ENCODE data around the gene KCNK16.

KCNK16 gene

GRCh38 chr6:39322306-39322850 is at the start of gene KCNK16:
Gene KCNK16, minus strand, starts transcription at chr6:39322702. Its CDS starts 162 bp downstream, at chr6:39322540.
- no peak for DNase-seq (ENCODE audit: low read depth in 1 of 2, low spot score in 1 of 2)

GRCh38 chr6:39370390-39370789 is 47.9 kb upstream of the KCNK16 start:
- DNase-seq (ENCODE audit: low read depth in 1 of 2, low spot score in 1 of 2): no peak

DNA sequence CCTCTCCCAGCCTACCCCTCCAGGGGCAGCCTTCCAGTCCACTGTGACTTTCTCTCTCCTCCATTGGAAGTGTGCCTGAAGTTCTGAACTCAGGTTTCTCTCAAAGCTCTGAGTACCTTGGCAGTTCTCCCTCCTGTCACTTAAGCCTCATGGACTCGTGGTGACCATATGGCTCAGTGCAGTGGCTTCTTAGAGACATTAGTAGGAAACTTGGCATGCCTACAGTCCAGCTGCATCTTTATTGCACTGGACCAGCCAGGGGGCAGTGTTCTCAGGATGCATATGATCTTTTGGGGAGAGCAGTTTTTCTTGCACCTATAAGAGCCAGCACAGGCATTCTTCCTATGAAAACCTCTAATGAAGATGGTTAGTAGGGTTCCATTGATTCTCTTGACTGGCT is 47.5 kb upstream of the KCNK16 start:
- DNase-seq (ENCODE audit: low read depth in 1 of 2, low spot score in 1 of 2): no peak

DNA sequence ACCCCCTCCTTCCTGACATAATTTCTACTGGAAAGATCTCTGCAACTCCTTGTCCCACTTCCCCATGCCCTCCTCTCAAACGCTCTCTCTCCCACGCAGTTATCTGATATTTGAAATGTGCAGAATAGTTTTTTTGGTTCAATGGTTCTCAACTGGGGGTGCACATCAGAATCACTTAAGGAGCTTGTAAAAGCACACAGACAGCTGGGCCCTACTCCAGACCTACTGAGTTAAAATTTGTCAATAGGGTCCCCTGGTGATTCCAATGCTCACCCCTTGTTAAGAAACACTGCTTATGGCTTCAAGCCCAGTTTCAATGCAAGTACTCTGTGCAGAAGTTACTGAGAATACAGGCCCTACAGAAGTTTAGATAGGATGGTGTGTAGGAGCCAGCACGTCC is 45.2 kb upstream of the KCNK16 start:
- no peak for DNase-seq (ENCODE audit: low read depth in 1 of 2, low spot score in 1 of 2)

- DNase-seq (ENCODE audit: low read depth in 1 of 2, low spot score in 1 of 2): no peak
Measured at GRCh38 chr6:39366931-39367618, 44.6 kb upstream of the KCNK16 start.

DNA sequence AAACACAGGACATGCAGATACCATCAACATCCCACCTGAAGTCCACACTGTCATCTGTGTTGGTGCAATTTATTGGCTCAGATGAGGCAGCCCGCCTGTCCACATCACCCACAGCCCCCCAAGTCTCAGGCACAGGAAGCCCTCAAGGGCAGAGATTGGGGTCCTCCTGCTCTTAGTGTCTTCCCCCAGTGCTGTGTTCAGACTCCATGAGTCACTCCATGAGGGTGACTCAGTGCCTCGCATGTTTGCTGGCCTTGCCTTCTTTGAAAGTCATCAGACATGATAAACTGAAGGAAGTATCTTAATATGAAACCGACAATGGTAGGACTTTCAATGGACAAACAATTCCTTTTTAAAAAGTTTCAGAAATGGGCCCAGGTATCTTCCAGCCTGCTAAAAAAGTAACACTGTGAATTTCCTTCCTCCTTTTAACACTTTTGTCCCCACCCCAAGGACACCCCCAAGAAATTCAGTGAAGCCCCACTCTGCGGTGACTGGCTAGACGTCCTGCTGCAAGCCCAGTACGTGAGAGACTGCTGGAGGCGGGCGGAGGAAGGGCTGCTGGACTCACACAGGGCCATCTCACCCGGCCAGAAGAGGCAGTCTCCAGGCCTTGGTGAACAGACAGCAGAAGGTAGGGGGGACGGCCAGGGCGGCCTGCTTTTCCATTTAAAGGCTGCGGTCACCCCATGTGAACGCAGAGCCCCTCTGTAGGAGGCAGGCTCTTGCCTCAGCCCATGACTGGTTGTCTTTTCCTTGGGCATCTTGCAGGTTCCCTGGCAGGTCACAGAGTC is 43.0 kb upstream of the KCNK16 start:
- DNase-seq (ENCODE audit: low read depth in 1 of 2, low spot score in 1 of 2): no peak

DNA sequence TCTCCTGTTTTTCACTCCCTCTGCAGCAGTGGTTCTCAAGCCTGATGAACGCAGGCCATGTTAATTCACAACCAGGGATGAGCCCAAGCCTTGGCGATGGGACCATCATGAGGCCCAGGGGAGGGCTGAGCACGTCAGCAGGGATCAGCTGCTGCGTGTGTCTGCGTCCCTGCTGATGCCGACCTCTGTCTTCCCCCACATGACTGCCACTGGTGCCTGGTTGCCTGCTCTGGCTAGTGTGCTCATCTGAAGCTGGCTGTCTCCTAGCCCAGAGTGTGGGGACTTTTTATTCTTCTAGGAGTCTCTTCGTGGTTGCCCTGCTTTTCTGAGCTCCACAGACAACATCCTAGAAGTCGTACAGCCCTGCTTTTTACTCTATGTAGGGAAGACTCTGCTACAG is 40.8 kb upstream of the KCNK16 start:
- DNase-seq (ENCODE audit: low read depth in 1 of 2, low spot score in 1 of 2): no peak

GRCh38 chr6:39362487-39362865 is 40.0 kb upstream of the KCNK16 start:
- no peak for DNase-seq (ENCODE audit: low read depth in 1 of 2, low spot score in 1 of 2)

DNA sequence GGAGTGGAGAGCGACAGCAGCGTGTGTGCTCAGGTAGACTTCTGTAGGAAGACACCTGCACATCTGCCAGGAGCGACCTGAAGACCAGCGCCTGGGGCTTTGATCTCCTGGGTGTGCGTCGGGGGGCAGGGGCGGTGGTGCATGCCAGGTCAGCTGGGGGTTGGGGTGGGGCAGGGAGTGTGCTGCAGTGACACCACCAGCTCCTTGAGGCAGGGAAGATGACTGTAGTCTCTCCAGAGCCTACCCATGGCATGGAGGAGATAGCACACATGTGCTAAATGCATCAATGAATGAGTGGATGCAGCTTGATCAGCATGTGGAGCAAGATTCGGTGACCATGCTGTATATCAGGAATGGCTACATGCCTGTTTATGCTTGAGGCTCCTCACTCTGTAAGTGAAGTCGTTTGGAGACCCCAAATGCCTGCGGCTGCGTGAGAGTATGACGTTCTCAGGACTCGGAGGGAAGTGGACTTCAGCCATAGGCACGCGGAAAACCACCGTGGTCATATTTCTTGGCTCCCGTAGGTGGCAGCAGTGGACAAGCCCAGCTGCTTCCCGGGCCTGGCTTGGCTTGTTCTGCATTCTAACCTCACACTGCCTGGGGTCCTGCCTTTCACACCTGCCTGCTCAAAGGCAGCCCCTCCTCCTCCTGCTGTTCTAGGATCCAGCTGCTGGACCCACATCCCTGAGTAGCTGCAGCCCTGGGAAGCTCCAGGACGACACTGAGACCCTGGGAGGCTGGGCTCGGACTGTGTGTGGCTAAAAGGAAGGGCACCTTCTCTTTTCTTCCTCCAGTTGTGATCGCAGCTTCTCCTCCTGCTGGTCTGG is 39.4 kb upstream of the KCNK16 start:
- DNase-seq (ENCODE audit: low read depth in 1 of 2, low spot score in 1 of 2): peak in 1 of 2 donors; percentile 17

DNA sequence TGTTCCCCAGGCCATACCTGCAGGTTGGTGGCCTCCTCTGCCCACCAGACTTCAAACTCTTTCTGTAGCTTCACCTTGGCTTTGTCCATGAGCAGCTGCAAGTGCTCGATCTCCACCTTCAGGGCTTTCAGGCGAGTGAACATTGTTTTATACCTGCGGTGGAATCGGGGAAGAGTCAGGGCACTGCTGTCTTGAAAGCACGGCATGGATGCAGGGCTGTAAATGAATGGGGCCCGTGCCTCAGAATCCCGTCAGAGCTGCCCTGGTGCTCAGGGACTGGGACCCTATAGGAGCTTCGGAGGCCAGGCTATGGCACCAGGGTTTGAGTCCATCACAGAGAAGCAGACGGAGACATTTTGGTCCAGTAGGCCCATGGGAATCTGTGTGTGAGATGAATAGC is 37.9 kb upstream of the KCNK16 start:
- no peak for DNase-seq (ENCODE audit: low read depth in 1 of 2, low spot score in 1 of 2)

DNA sequence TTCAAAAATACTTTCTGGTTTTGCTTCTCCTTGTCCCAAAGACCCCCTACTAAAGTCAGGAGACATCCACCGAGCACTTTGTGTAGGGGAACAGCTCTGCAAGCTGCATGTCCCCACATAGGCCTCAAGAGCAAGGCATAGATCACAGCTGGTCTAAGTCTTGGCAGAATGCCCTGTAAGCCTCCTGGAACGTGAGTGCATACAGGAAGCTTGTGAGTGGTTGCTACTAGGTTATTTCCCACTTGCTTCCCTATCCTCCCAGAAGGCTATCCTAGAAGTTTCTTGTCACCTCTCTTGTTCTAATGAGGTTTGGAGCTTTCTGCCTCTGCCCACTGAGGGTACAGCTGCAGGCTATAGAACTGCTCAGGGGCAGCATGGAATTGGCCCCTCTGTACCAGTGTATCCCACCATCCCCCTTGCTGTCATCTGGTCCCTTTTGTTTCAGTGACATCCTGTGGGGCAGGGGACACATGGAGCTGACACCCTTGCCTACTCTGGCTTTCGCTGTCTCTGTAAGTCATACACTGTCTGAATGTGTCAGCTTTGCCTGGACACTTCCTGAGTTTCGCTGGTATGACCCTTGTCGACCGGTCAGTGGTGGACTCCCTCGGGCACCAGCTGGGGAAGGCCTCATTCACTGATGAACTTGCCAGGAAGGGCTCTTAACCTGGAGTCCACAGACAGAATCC is 35.6 kb upstream of the KCNK16 start:
- DNase-seq (ENCODE audit: low read depth in 1 of 2, low spot score in 1 of 2): no peak

- no peak for DNase-seq (ENCODE audit: low read depth in 1 of 2, low spot score in 1 of 2)
Measured at GRCh38 chr6:39353698-39354315, 31.3 kb upstream of the KCNK16 start.

DNA sequence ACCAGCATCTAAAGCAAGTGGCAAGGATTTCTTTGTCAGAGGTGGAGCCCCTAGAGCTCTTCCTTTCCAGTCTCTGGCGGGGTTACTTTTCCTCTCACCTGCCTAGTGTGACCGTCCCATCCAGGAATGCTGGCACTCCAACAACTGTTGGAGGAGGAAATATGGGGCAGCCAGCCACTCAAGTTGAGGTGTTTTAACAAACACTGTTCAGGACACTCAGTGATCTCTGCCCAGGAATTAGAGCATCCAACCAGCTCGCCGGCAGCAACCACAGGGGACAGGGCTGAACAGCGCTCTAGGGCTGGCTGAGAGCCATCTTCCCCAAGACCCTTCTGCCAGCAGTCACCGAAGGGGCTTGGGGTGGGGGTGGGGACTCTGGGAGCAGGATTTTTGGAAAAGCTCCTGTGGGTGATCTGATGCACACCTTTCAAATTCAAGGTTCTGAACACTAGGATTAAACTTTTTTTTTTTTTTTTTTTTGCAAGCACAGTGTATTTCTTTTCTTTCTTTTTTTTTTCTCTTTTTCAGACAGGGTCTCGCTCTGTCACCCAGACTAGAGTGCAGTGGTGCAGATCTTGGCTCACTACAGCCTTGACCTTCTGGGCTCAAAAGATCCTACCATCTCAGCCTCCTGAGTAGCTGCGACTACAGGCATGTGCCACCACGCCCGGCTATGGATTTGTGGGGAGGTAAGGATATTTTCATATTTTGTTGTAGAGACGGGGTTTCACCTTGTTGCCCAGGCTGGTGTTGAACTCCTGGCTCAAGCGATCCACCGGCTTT is 28.4 kb upstream of the KCNK16 start:
- DNase-seq (ENCODE audit: low read depth in 1 of 2, low spot score in 1 of 2): no peak

GRCh38 chr6:39348740-39349139 is 26.2 kb upstream of the KCNK16 start:
- no peak for DNase-seq (ENCODE audit: low read depth in 1 of 2, low spot score in 1 of 2)

DNA sequence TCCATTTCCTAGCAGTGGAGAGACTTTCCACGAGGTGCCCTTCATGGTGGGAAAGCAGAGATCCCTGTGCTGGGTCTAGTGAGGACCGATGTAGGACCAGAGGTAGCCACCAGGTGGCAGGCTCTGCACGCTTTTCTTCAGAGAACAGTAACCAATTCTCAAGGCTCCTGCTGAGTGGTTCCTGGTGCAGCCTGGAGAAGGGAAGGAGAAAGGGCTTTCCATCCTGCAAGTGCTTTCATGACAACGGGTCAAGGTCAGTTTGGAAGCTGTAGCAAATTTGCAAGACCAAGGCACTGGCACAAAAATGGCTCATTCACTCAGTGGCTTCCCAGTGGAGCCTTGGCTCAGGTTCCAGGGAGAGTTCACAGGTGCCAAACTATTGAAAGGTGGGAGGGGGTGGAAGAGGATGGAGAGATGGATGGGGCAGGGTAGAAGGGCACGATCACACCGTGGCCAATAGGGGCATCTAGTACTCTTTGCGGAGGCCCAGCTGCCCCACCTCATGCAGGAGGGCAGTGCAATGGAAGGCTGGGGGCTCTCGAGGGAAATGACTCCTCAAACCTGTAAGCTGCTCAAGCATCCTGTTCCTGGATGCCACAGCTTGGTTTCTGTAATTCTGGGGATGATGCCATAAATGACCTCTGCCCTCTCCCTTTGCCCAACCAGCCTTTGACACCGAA is 25.5 kb upstream of the KCNK16 start:
- peak in 1 of 2 donors; percentile 47 for DNase-seq (ENCODE audit: low read depth in 1 of 2, low spot score in 1 of 2)

GRCh38 chr6:39347206-39347605 is 24.7 kb upstream of the KCNK16 start:
- no peak for DNase-seq (ENCODE audit: low read depth in 1 of 2, low spot score in 1 of 2)

GRCh38 chr6:39344821-39345280 is 22.3 kb upstream of the KCNK16 start:
- DNase-seq (ENCODE audit: low read depth in 1 of 2, low spot score in 1 of 2): no peak

DNA sequence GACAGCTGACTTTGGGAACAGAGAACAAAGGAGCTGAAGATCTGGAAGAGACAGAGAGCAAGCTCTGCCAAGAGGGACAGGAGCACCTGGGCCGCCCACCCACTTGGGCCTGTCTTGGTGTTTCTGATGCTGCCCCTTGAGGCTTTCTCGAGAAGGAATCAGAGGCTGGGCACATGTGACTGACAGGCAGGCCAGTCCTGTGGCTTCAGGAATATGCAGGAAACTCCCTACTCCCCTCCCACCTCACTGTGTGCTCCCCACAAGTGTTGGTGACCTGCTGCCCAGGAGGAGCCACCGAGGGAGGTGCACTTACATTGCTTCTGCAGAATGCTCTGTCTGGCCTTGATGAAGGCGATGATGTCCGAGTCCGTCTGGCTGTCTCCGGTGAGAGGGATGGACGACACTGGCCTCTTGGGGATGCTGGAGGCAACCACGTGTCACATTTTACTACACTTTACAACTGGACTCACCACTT is 20.9 kb upstream of the KCNK16 start:
- no peak for DNase-seq (ENCODE audit: low read depth in 1 of 2, low spot score in 1 of 2)
